Activated naive CD8-positive, alpha-beta T cell treated with anti-CD3 and anti-CD28 coated beads, Interleukin-2, amount 50 U/mL, for 24 hours (primary cell): ENCODE data around the gene GPRC5B.

ENCODE experiments used
- ATAC-seq: fragments of 150-1000 bp; cut with Tn5 transposase; one replicate; pipeline ENCODE4 v1.10.0; 2021
- DNase-seq: peaks from one replicate; pipeline ENCODE4 v3.0.0; 2021
- H3K27ac Mint-ChIP-seq: one replicate; pipeline ENCODE4 v1.8.0; 2021; ENCODE audit warnings: mild to moderate bottlenecking, mixed read lengths
- H3K27me3 Mint-ChIP-seq: one replicate; pipeline ENCODE4 v1.8.0; 2021; ENCODE audit warnings: mixed read lengths
- H3K36me3 Mint-ChIP-seq: one replicate; pipeline ENCODE4 v1.8.0; 2021; ENCODE audit warnings: low read depth, mixed read lengths
- H3K4me1 Mint-ChIP-seq: one replicate; pipeline ENCODE4 v1.8.0; 2021; ENCODE audit warnings: mixed read lengths
- H3K4me3 Mint-ChIP-seq: one replicate; pipeline ENCODE4 v1.8.0; 2021; ENCODE audit warnings: mild to moderate bottlenecking, moderate library complexity, mixed read lengths
- H3K9me3 Mint-ChIP-seq: one replicate; pipeline ENCODE4 v1.8.0; 2021; ENCODE audit warnings: mixed read lengths

The GPRC5B gene

GRCh38 chr16:19883966-19884485, 622 bp downstream of the GPRC5B start:
- H3K27me3 Mint-ChIP-seq: peaks cover 41% of the 10 kb centered on the region
- no peaks in the 10 kb centered on the region for H3K9me3 Mint-ChIP-seq
- no peak overlapping the region for H3K27ac Mint-ChIP-seq
- peaks cover 24% of the 10 kb centered on the region for H3K4me1 Mint-ChIP-seq
- no peaks in the 10 kb centered on the region for H3K36me3 Mint-ChIP-seq
- ATAC-seq (no peak), DNase-seq (no peak)
- peak overlapping the region; percentile 26 for H3K4me3 Mint-ChIP-seq

- peak; percentile 4 for DNase-seq
- Mint-ChIP-seq H3K9me3 (no peaks in the 10 kb centered on the region), H3K27ac (no peak overlapping the region), H3K27me3 (peaks cover 37% of the 10 kb centered on the region), H3K4me3 (no peak overlapping the region), H3K36me3 (no peaks in the 10 kb centered on the region), H3K4me1 (peaks cover 20% of the 10 kb centered on the region)
- no peak for ATAC-seq
These were observed 1.2 kb downstream of the GPRC5B start for GRCh38 chr16:19883296-19883965.

GRCh38 chr16:19882646-19883045, 2.0 kb downstream of the GPRC5B start:
- DNase-seq (no peak), ATAC-seq (no peak)
- Mint-ChIP-seq H3K27me3 (peaks cover 37% of the 10 kb centered on the region), H3K36me3 (no peaks in the 10 kb centered on the region), H3K4me1 (peaks cover 20% of the 10 kb centered on the region), H3K27ac (no peak overlapping the region), H3K9me3 (no peaks in the 10 kb centered on the region), H3K4me3 (no peak overlapping the region)

- peaks cover 37% of the 10 kb centered on the region for H3K27me3 Mint-ChIP-seq
These were observed 2.5 kb downstream of the GPRC5B start for GRCh38 chr16:19882186-19882585.

GRCh38 chr16:19881783-19882182, 2.9 kb downstream of the GPRC5B start:
- H3K27ac Mint-ChIP-seq: no peak overlapping the region
- no peaks in the 10 kb centered on the region for H3K9me3 Mint-ChIP-seq
- H3K4me1 Mint-ChIP-seq: peaks cover 18% of the 10 kb centered on the region
- H3K27me3 Mint-ChIP-seq: peaks cover 37% of the 10 kb centered on the region
- ATAC-seq: no peak
- no peak for DNase-seq
- H3K4me3 Mint-ChIP-seq: no peak overlapping the region
- H3K36me3 Mint-ChIP-seq: no peaks in the 10 kb centered on the region

More at GRCh38 chr16:19882186-19882585, 2.5 kb downstream of the GPRC5B start:
- H3K9me3 Mint-ChIP-seq: no peaks in the 10 kb centered on the region
- DNase-seq (no peak), ATAC-seq (no peak)
- H3K4me3 Mint-ChIP-seq: no peak overlapping the region
- H3K27ac Mint-ChIP-seq: no peak overlapping the region
- peaks cover 20% of the 10 kb centered on the region for H3K4me1 Mint-ChIP-seq
- no peaks in the 10 kb centered on the region for H3K36me3 Mint-ChIP-seq

- Mint-ChIP-seq H3K4me1 (peaks cover 12% of the 10 kb centered on the region), H3K27ac (no peak overlapping the region), H3K9me3 (no peaks in the 10 kb centered on the region), H3K36me3 (no peaks in the 10 kb centered on the region), H3K27me3 (peaks cover 35% of the 10 kb centered on the region), H3K4me3 (no peak overlapping the region)
- DNase-seq: no peak
- ATAC-seq: no peak
These were observed 3.6 kb downstream of the GPRC5B start for GRCh38 chr16:19881028-19881427.

- Mint-ChIP-seq H3K27me3 (peaks cover 23% of the 10 kb centered on the region), H3K9me3 (no peaks in the 10 kb centered on the region), H3K4me1 (no peaks in the 10 kb centered on the region), H3K36me3 (no peaks in the 10 kb centered on the region), H3K27ac (no peak overlapping the region), H3K4me3 (no peak overlapping the region)
- no peak for DNase-seq
- no peak for ATAC-seq
These were observed 5.3 kb downstream of the GPRC5B start for GRCh38 chr16:19879241-19879792.

- Mint-ChIP-seq H3K9me3 (no peaks in the 10 kb centered on the region), H3K36me3 (no peaks in the 10 kb centered on the region), H3K4me3 (no peak overlapping the region), H3K27me3 (peaks cover 21% of the 10 kb centered on the region), H3K27ac (no peak overlapping the region), H3K4me1 (no peaks in the 10 kb centered on the region)
- DNase-seq (no peak), ATAC-seq (no peak)
These were observed 5.9 kb downstream of the GPRC5B start for GRCh38 chr16:19878757-19879156.

- Mint-ChIP-seq H3K4me1 (no peaks in the 10 kb centered on the region), H3K27me3 (peaks cover 8% of the 10 kb centered on the region), H3K27ac (no peak overlapping the region), H3K36me3 (no peaks in the 10 kb centered on the region), H3K4me3 (no peak overlapping the region), H3K9me3 (no peaks in the 10 kb centered on the region)
- ATAC-seq (no peak), DNase-seq (no peak)
These were observed 8.1 kb downstream of the GPRC5B start for GRCh38 chr16:19876501-19877059.

- no peaks in the 10 kb centered on the region for H3K9me3 Mint-ChIP-seq
- H3K4me1 Mint-ChIP-seq: no peaks in the 10 kb centered on the region
- DNase-seq (no peak), ATAC-seq (no peak)
- no peak overlapping the region for H3K4me3 Mint-ChIP-seq
- no peak overlapping the region for H3K27ac Mint-ChIP-seq
- H3K27me3 Mint-ChIP-seq: peaks cover 2% of the 10 kb centered on the region
- no peaks in the 10 kb centered on the region for H3K36me3 Mint-ChIP-seq
These were observed 8.7 kb downstream of the GPRC5B start for GRCh38 chr16:19875900-19876299.

GRCh38 chr16:19874851-19875546, 9.6 kb downstream of the GPRC5B start:
- DNase-seq (no peak), ATAC-seq (no peak)
- Mint-ChIP-seq H3K27me3 (peaks cover 1% of the 10 kb centered on the region), H3K4me3 (no peak overlapping the region), H3K4me1 (no peaks in the 10 kb centered on the region), H3K27ac (no peak overlapping the region), H3K36me3 (no peaks in the 10 kb centered on the region), H3K9me3 (no peaks in the 10 kb centered on the region)

GRCh38 chr16:19874026-19874425, 10.6 kb downstream of the GPRC5B start:
- Mint-ChIP-seq H3K27me3 (no peaks in the 10 kb centered on the region), H3K4me3 (no peak overlapping the region), H3K9me3 (no peaks in the 10 kb centered on the region), H3K4me1 (no peaks in the 10 kb centered on the region), H3K27ac (no peak overlapping the region), H3K36me3 (no peaks in the 10 kb centered on the region)
- no peak for DNase-seq
- peak; percentile 28 for ATAC-seq

GRCh38 chr16:19872935-19873334, 11.7 kb downstream of the GPRC5B start:
- DNase-seq (no peak), ATAC-seq (no peak)
- no peaks in the 10 kb centered on the region for H3K36me3 Mint-ChIP-seq
- H3K4me3 Mint-ChIP-seq: no peak overlapping the region
- H3K27me3 Mint-ChIP-seq: no peaks in the 10 kb centered on the region
- no peaks in the 10 kb centered on the region for H3K9me3 Mint-ChIP-seq
- no peak overlapping the region for H3K27ac Mint-ChIP-seq
- H3K4me1 Mint-ChIP-seq: no peaks in the 10 kb centered on the region

GRCh38 chr16:19872179-19872863, 12.3 kb downstream of the GPRC5B start:
- no peaks in the 10 kb centered on the region for H3K36me3 Mint-ChIP-seq
- H3K27me3 Mint-ChIP-seq: no peaks in the 10 kb centered on the region
- H3K9me3 Mint-ChIP-seq: no peaks in the 10 kb centered on the region
- DNase-seq (no peak), ATAC-seq (no peak)
- H3K4me3 Mint-ChIP-seq: no peak overlapping the region
- H3K4me1 Mint-ChIP-seq: no peaks in the 10 kb centered on the region
- no peak overlapping the region for H3K27ac Mint-ChIP-seq
